Adrenal gland (tissue), 12 donors: ENCODE data around the gene TTLL5. TPM values are rescaled to one million over a fixed set of nuclear protein-coding genes. Genes with fewer than 3 reads are reported as not detected.

Experiments
- DNase-seq, 7 donors: peaks; one replicate each; pipeline ENCODE4 v3.0.0-alpha.2; 2019 to 2020
- H3K27ac ChIP-seq, 5 donors: fragments of 200-600 bp; sonication (generic) in 4 of 5; 1 replicate in 3 of 5; 2 replicates in 2 of 5; pipeline versions ENCODE4 v1.5.1 to v1.8.0; 2016 to 2020; ENCODE audit warnings: mild to moderate bottlenecking in 1 of 5
- H3K27me3 ChIP-seq: fragments of 200-600 bp; 2 replicates; pipeline ENCODE4 v1.8.0; 2021
- H3K36me3 ChIP-seq, 2 donors: fragments of 200-600 bp; replicated peaks in 1 of 2; 1 replicate in 1 of 2; 2 replicates in 1 of 2; pipeline versions ENCODE4 v1.5.1 to v1.8.0; 2018 to 2022
- H3K4me1 ChIP-seq, 2 donors: fragments of 200-600 bp; replicated peaks in 1 of 2; 1 replicate in 1 of 2; 2 replicates in 1 of 2; pipeline versions ENCODE4 v1.5.1 to v1.8.0; 2018 to 2021
- H3K4me3 ChIP-seq, 4 donors: fragments of 200-600 bp; sonication (generic) in 3 of 4; one replicate each; pipeline ENCODE4 v1.5.1; 2016 to 2018
- H3K9me3 ChIP-seq, 3 donors: fragments of 200-600 bp; sonication (generic) in 1 of 3; replicated peaks in 1 of 3; 1 replicate in 2 of 3; 2 replicates in 1 of 3; pipeline versions ENCODE4 v1.5.1 to v1.8.0; 2016 to 2021
- POLR2A ChIP-seq, 2 donors: fragments of 450-650 bp; IDR thresholded peaks; one replicate each; pipeline ENCODE4 v1.6.1; 2017; ENCODE audit warnings: antibody characterized with exemption in 2 of 2, mild to moderate bottlenecking in 2 of 2, moderate library complexity in 1 of 2
- WGBS, 4 donors: extraction: QIAGEN DNeasy Blood & Tissue Kit in 2 of 4; methylation state at CpG; one replicate each; pipeline versions ENCODE4 v1.1.5 to v1.1.7; 2013 to 2017; 5-methylcytosine and 5-hydroxymethylcytosine counted together
- intact Hi-C, 2 donors: fragments of 100-400 bp; cut with DNase I; formaldehyde crosslinking; loops; one replicate each; pipeline versions ENCODE4 v1.14.1 to v1.15.0; 2022 to 2023
- polyA plus RNA-seq, 3 donors: library from polyadenylated mRNA; stranded (reverse); fragments of 200-250 nt in 2 of 3; fragments of 350-450 nt in 1 of 3; fragmentation: Illumina TruSeq in 1 of 3; extraction: RNeasy Lipid Tissue Mini Kit (QIAGEN cat#74804) in 1 of 3; gene quantifications; one replicate each; pipeline ENCODE4 v1.2.3, GENCODE V29; 2013 to 2014
- total RNA-seq, 9 donors: library from RNA; depleted of rRNA in 4 of 9; stranded (reverse); fragments of >200 nt in 4 of 9; fragments of 120-200 nt in 1 of 9; fragmentation: NEBNext Ultra II Directional in 1 of 9; extraction: Animal tissue kit (Norgen Biotek cat#: 25700) in 1 of 9; gene quantifications; one replicate each; pipeline versions ENCODE4 v1.1.0 to v1.2.4, GENCODE V29; 2013 to 2023
- TF ChIP-seq, protein P1 (sequence below), 6 experiments: fragments of 450-650 bp in 4 of 6; fragments of 200-600 bp in 2 of 6; sonication (generic) in 1 of 6; IDR thresholded peaks; 1 replicate in 5 of 6; 2 replicates in 1 of 6; pipeline versions ENCODE4 v1.5.1 to v1.8.0; 2016 to 2021; ENCODE audit warnings: antibody characterized with exemption in 6 of 6, mild to moderate bottlenecking in 2 of 6, moderate library complexity in 1 of 6
- donor health status: healthy with polysubstance abuse.
- donor health status: Bipolar disorder and iron deficiency.
- donor health status: DM: yes; HTN: yes; CAD: no.
- donor health status: DM: no; HTN: no; CAD: no.
- donor health status: DM: no; HTN: no; CAD: no.
- donor health status: DM: yes; HTN: yes; CAD: no.

The TTLL5 gene
- total and polyA plus RNA-seq, 12 donors: 12.7 to 34.0 (median 24.1) TPM

DNA sequence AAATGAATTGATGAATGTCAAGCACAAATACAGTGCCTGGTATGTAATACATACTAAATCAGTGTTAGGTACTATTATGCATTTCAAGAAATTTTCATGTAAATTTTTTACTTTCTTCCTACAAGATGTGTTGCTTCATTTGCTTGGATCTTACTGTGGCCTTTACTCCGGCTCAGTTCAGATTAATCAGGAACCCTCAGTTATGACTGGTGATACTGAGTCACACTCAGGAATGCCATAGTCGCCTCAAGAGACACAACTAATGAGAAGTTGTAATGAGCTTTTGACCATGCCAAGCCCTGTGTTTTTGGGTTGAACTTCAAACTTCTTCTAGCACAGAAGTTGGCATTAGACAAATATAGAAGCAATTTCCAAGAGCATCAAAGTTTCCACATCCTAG lies 224.8 kb downstream of the TTLL5 start:
- Histone ChIP-seq H3K9me3 (no peaks in the 10 kb centered on the region), H3K27me3 (no peaks in the 10 kb centered on the region), H3K4me1 (no peaks in the 10 kb centered on the region), H3K27ac (no peak overlapping the region), H3K4me3 (no peak overlapping the region), H3K36me3 (no peaks in the 10 kb centered on the region)
- intact Hi-C loops: no loop called here
- 86 to 95% (median 89%) methylated on average over 2 of the region's 2 CpGs for WGBS, 4 donors
- no peak for TF ChIP-seq POLR2A (IDR thresholded peaks at IDR 0.05)
- TF ChIP-seq, protein P1, sequence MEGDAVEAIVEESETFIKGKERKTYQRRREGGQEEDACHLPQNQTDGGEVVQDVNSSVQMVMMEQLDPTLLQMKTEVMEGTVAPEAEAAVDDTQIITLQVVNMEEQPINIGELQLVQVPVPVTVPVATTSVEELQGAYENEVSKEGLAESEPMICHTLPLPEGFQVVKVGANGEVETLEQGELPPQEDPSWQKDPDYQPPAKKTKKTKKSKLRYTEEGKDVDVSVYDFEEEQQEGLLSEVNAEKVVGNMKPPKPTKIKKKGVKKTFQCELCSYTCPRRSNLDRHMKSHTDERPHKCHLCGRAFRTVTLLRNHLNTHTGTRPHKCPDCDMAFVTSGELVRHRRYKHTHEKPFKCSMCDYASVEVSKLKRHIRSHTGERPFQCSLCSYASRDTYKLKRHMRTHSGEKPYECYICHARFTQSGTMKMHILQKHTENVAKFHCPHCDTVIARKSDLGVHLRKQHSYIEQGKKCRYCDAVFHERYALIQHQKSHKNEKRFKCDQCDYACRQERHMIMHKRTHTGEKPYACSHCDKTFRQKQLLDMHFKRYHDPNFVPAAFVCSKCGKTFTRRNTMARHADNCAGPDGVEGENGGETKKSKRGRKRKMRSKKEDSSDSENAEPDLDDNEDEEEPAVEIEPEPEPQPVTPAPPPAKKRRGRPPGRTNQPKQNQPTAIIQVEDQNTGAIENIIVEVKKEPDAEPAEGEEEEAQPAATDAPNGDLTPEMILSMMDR (IDR thresholded peaks at IDR 0.05): no peak
- no peak for DNase-seq

DNA sequence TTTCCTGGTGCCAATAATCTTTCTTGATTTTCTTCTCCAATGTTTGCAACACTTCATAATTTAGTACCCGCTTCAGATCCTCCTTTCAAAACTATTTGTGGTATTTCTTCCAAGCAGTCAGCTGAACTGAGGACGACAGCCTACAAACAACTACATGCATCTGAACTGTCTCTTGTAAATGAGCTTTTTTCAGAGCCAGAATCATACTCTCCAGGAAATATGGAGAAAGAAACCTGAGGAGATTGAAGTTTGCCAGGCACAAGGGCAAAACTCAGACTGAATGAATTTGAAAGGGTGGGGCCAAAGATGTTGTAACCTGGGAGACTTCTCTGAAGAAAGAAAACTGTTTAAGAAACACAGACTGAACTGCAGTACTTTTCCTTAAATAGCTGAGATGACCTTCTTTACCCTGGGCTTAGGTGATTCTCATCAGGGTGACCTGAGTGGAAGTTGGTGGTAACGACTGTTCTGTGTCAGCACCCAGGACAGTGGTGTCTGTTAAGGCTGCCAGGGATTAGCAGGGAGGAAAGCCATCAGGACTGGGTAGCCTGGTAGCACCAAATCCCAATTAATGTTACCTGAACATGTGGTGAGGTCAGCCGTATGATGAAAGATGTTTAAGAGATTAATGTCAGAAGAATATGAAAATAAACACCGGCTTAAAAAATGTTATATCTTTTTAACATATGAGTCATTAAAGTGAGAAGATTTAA lies 225.7 kb downstream of the TTLL5 start:
- no peak for DNase-seq
- Histone ChIP-seq H3K27ac (peak overlapping the region in 1 of 5 donors; percentile 35), H3K4me3 (no peak overlapping the region), H3K27me3 (no peaks in the 10 kb centered on the region), H3K4me1 (no peaks in the 10 kb centered on the region), H3K9me3 (no peaks in the 10 kb centered on the region), H3K36me3 (no peaks in the 10 kb centered on the region)
- intact Hi-C loops: no loop called here
- WGBS, 4 donors: 82 to 90% (median 86%) methylated on average over 5 of the region's 5 CpGs
- no peak for TF ChIP-seq POLR2A (IDR thresholded peaks at IDR 0.05)
- TF ChIP-seq, protein P1 (IDR thresholded peaks at IDR 0.05): no peak

DNA sequence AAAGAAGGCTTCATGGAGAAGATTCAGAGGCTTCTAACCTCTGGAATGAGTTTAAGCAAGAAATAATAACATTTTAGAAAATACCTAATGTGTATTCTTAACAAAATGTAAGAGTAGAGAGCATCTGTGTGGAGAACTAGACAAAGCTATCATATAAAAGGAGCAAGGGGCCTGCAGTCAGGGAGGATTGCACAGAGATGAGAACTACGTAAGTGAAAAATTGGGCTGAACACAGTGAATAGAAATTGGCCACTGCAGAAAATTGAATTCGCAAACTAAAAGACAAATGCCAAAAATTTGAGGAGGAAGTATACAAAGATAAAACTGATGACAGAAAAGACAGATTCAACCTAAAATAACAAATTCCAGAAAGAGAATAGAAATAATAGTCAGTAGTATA lies 227.9 kb downstream of the TTLL5 start:
- Histone ChIP-seq H3K9me3 (no peaks in the 10 kb centered on the region), H3K27ac (no peak overlapping the region), H3K36me3 (no peaks in the 10 kb centered on the region), H3K4me3 (no peak overlapping the region), H3K4me1 (no peaks in the 10 kb centered on the region), H3K27me3 (no peaks in the 10 kb centered on the region)
- no peak for TF ChIP-seq POLR2A (IDR thresholded peaks at IDR 0.05)
- TF ChIP-seq, protein P1 (IDR thresholded peaks at IDR 0.05): no peak
- DNase-seq: no peak
- WGBS, 4 donors: 88 to 95% (median 92%) methylated on average over 2 of the region's 2 CpGs
- intact Hi-C loops: no loop called here

DNA sequence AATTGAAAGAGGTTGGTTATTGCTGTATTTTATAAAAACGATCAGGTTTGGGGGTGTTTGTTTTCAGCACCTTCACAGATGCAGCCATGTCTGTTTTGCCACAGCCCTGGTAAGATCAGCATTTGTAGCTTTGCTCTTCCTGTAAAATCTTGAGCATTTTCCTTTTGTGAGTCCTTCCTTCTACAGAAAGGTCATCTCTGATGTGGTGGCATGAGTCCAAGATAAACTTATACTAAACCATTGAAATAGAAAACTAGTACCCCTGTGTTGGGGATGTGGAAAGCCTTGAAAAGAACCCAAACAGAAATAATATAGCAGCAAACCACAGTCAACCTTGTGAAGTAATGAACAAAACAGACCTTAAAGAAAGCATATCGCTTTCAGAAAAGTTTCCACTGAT lies 235.3 kb downstream of the TTLL5 start:
- WGBS, 4 donors: 65 to 76% (median 71%) methylated on average over 2 of the region's 2 CpGs
- intact Hi-C loops: no loop called here
- Histone ChIP-seq H3K4me3 (no peak overlapping the region), H3K27me3 (no peaks in the 10 kb centered on the region), H3K36me3 (no peaks in the 10 kb centered on the region), H3K4me1 (no peaks in the 10 kb centered on the region), H3K27ac (no peak overlapping the region), H3K9me3 (no peaks in the 10 kb centered on the region)
- no peak for DNase-seq
- no peak for TF ChIP-seq POLR2A (IDR thresholded peaks at IDR 0.05)
- TF ChIP-seq, protein P1 (IDR thresholded peaks at IDR 0.05): no peak
